ENCODE data around the gene KCTD6. TPM values are rescaled to one million over a fixed set of nuclear protein-coding genes. Genes with fewer than 3 reads are reported as not detected.

Gene KCTD6
- total RNA-seq, 1 donor from 2014 or later = 5.7 TPM

GRCh38 chr3:58485801-58486435 is 6.0 kb upstream of the KCTD6 start:
- DNase-seq (ENCODE audit: low read depth, low spot score) = no peak

GRCh38 chr3:58487140-58487886 is 4.6 kb upstream of the KCTD6 start:
- no peak for DNase-seq (ENCODE audit: low read depth, low spot score)

- DNase-seq (ENCODE audit: low read depth, low spot score) = no peak
Observed at GRCh38 chr3:58488967-58489366, 2.9 kb upstream of the KCTD6 start.

GRCh38 chr3:58490860-58491501 is 915 bp upstream of the KCTD6 start:
- no peak for DNase-seq (ENCODE audit: low read depth, low spot score)

- no peak for DNase-seq (ENCODE audit: low read depth, low spot score)
Observed at GRCh38 chr3:58492494-58492905, 604 bp downstream of the KCTD6 start.

- DNase-seq (ENCODE audit: low read depth, low spot score) = no peak
Observed at GRCh38 chr3:58494107-58494506, 2.2 kb downstream of the KCTD6 start.

- no peak for DNase-seq (ENCODE audit: low read depth, low spot score)
Observed at GRCh38 chr3:58495101-58495500, 3.2 kb downstream of the KCTD6 start.

- DNase-seq (ENCODE audit: low read depth, low spot score) = no peak
Observed at GRCh38 chr3:58496206-58496857, 4.4 kb downstream of the KCTD6 start.

GRCh38 chr3:58497097-58497496 is 5.2 kb downstream of the KCTD6 start:
- no peak for DNase-seq (ENCODE audit: low read depth, low spot score)

GRCh38 chr3:58502872-58503271 is 11.0 kb downstream of the KCTD6 start:
- DNase-seq (ENCODE audit: low read depth, low spot score) = no peak

GRCh38 chr3:58507356-58508078 is 15.6 kb downstream of the KCTD6 start:
- no peak for DNase-seq (ENCODE audit: low read depth, low spot score)

GRCh38 chr3:58508437-58508836 is 16.5 kb downstream of the KCTD6 start:
- no peak for DNase-seq (ENCODE audit: low read depth, low spot score)

GRCh38 chr3:58514405-58514804 is 22.5 kb downstream of the KCTD6 start:
- DNase-seq (ENCODE audit: low read depth, low spot score) = no peak

- no peak for DNase-seq (ENCODE audit: low read depth, low spot score)
Observed at GRCh38 chr3:58518291-58518789, 26.4 kb downstream of the KCTD6 start.

GRCh38 chr3:58519668-58520402 is 27.9 kb downstream of the KCTD6 start:
- no peak for DNase-seq (ENCODE audit: low read depth, low spot score)

- DNase-seq (ENCODE audit: low read depth, low spot score) = no peak
Observed at GRCh38 chr3:58520403-58521335, 28.8 kb downstream of the KCTD6 start.

GRCh38 chr3:58521336-58521670 is 29.4 kb downstream of the KCTD6 start:
- no peak for DNase-seq (ENCODE audit: low read depth, low spot score)

- DNase-seq (ENCODE audit: low read depth, low spot score) = no peak
Observed at GRCh38 chr3:58521917-58522631, 30.2 kb downstream of the KCTD6 start.
